ENCODE measurements around the gene TOMM70. TPM values are rescaled to one million over a fixed set of nuclear protein-coding genes. Genes with fewer than 3 reads are reported as not detected.

TOMM70 gene
- total RNA-seq, 1 donor from 2014 or later = 31.3 TPM

GRCh38 chr3:100419406-100419805 is 18.5 kb upstream of the TOMM70 start:
- Histone ChIP-seq H3K27ac (no peak overlapping the region), H3K4me1 (no peaks in the 10 kb centered on the region), H3K4me3 (no peak overlapping the region), H3K36me3 (no peaks in the 10 kb centered on the region), H3K27me3 (ENCODE audit: low read depth) (no peaks in the 10 kb centered on the region), H3K9me3 (no peaks in the 10 kb centered on the region)
- intact Hi-C loops (cut with DNase I) = no loop called here
- TF ChIP-seq, protein P1, sequence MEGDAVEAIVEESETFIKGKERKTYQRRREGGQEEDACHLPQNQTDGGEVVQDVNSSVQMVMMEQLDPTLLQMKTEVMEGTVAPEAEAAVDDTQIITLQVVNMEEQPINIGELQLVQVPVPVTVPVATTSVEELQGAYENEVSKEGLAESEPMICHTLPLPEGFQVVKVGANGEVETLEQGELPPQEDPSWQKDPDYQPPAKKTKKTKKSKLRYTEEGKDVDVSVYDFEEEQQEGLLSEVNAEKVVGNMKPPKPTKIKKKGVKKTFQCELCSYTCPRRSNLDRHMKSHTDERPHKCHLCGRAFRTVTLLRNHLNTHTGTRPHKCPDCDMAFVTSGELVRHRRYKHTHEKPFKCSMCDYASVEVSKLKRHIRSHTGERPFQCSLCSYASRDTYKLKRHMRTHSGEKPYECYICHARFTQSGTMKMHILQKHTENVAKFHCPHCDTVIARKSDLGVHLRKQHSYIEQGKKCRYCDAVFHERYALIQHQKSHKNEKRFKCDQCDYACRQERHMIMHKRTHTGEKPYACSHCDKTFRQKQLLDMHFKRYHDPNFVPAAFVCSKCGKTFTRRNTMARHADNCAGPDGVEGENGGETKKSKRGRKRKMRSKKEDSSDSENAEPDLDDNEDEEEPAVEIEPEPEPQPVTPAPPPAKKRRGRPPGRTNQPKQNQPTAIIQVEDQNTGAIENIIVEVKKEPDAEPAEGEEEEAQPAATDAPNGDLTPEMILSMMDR (IDR thresholded peaks at IDR 0.05) = no peak
- ATAC-seq = peak in 1 of 2 donors; percentile 66
- DNase-seq = no peak

DNA sequence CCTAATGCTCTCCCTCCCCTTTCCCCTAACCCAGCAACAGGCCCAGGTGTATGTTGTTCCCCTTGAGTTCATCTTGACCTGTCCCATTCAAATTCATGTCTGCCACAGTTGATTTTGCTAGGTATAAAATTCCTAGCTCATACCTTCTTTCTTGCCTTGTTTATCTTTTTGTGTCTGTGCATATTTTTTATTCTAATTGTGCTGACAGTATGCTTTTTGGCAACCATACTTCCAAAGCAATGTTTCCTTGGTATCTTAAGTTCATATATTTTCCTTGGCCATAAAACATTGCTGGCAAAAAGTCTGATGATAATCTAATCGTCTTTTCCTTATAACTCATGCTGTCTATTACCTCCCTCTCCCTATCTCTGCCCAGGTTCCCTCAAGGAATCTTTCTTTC is 16.0 kb upstream of the TOMM70 start:
- Histone ChIP-seq H3K27me3 (ENCODE audit: low read depth) (no peaks in the 10 kb centered on the region), H3K36me3 (no peaks in the 10 kb centered on the region), H3K4me3 (no peak overlapping the region), H3K4me1 (no peaks in the 10 kb centered on the region), H3K27ac (no peak overlapping the region), H3K9me3 (no peaks in the 10 kb centered on the region)
- TF ChIP-seq, protein P1 (IDR thresholded peaks at IDR 0.05) = no peak
- no peak for DNase-seq
- no peak for ATAC-seq
- intact Hi-C loops (cut with DNase I) = no loop called here

- H3K9me3 ChIP-seq = no peaks in the 10 kb centered on the region
- H3K36me3 ChIP-seq = no peaks in the 10 kb centered on the region
- DNase-seq = no peak
- intact Hi-C loops (cut with DNase I) = no loop called here
- H3K27ac ChIP-seq = no peak overlapping the region
- no peak overlapping the region for H3K4me3 ChIP-seq
- H3K4me1 ChIP-seq = no peaks in the 10 kb centered on the region
- ATAC-seq = no peak
- TF ChIP-seq, protein P1 (IDR thresholded peaks at IDR 0.05) = no peak
- no peaks in the 10 kb centered on the region for H3K27me3 ChIP-seq (ENCODE audit: low read depth)
Measured at GRCh38 chr3:100416176-100416575, 15.3 kb upstream of the TOMM70 start.

GRCh38 chr3:100413613-100414012 is 12.7 kb upstream of the TOMM70 start:
- no peak overlapping the region for H3K27ac ChIP-seq
- no peaks in the 10 kb centered on the region for H3K4me1 ChIP-seq
- ATAC-seq = no peak
- no peaks in the 10 kb centered on the region for H3K36me3 ChIP-seq
- DNase-seq = no peak
- no peak overlapping the region for H3K4me3 ChIP-seq
- no peaks in the 10 kb centered on the region for H3K27me3 ChIP-seq (ENCODE audit: low read depth)
- TF ChIP-seq, protein P1 (IDR thresholded peaks at IDR 0.05) = no peak
- intact Hi-C loops (cut with DNase I) = no loop called here
- no peaks in the 10 kb centered on the region for H3K9me3 ChIP-seq

- Histone ChIP-seq H3K9me3 (no peaks in the 10 kb centered on the region), H3K36me3 (no peaks in the 10 kb centered on the region), H3K27me3 (ENCODE audit: low read depth) (no peaks in the 10 kb centered on the region), H3K27ac (no peak overlapping the region), H3K4me3 (no peak overlapping the region), H3K4me1 (no peaks in the 10 kb centered on the region)
- ATAC-seq = no peak
- intact Hi-C loops (cut with DNase I) = no loop called here
- no peak for DNase-seq
- TF ChIP-seq, protein P1 (IDR thresholded peaks at IDR 0.05) = no peak
Measured at GRCh38 chr3:100412912-100413590, 12.2 kb upstream of the TOMM70 start.
